ENCODE measurements around the gene LENG9.

GRCh38 chr19:54451997-54452396 lies 11.6 kb downstream of the LENG9 start:
- no peak for TF ChIP-seq EZH2 (IDR thresholded peaks at IDR 0.05; ENCODE audit: insufficient read depth, low read length)
- no peak for TF ChIP-seq CTCF (IDR thresholded peaks at IDR 0.05; ENCODE audit: insufficient read depth, low read depth, low read length)
